ENCODE measurements around the gene ZDHHC18. TPM values are rescaled to one million over a fixed set of nuclear protein-coding genes. Genes with fewer than 3 reads are reported as not detected.

ZDHHC18 gene
- total and polyA plus RNA-seq, 2 of the 8 experiments (the other 6 are each of a cell fraction or from before 2014, with no cell fraction given) = 29.7 to 49.8 TPM

- TF ChIP-seq USF2 (IDR thresholded peaks at IDR 0.05; ENCODE audit: low read length) (peak; percentile 92), TEAD4 (IDR thresholded peaks at IDR 0.05; ENCODE audit: low read depth, low read length) (peak; percentile 30; the same call in 1 of the 2 replicates), CHD1 (IDR thresholded peaks at IDR 0.05; ENCODE audit: low read depth, low read length) (no peak; the same call in 1 of the 2 replicates), FOSL1 (IDR thresholded peaks at IDR 0.05; ENCODE audit: insufficient read depth, low read depth, low read length) (no peak), SUZ12 (IDR thresholded peaks at IDR 0.05; ENCODE audit: low read length) (no peak), RAD21 (IDR thresholded peaks at IDR 0.05 in 1 of 2, conservative IDR thresholded peaks at IDR 0.05 in 1 of 2; ENCODE audit: low read depth in 2 of 2, low read length in 2 of 2) (no peak), SAP30 (IDR thresholded peaks at IDR 0.05; ENCODE audit: insufficient read depth, insufficient replicate concordance, low read length) (peak; percentile 89), CTBP2 (IDR thresholded peaks at IDR 0.05; ENCODE audit: borderline replicate concordance, insufficient read depth, insufficient read length, low read length) (no peak), SRF (IDR thresholded peaks at IDR 0.05; ENCODE audit: low read depth, low read length) (no peak), EP300 (IDR thresholded peaks at IDR 0.05; ENCODE audit: borderline replicate concordance in 1 of 2, low read depth in 2 of 2, low read length in 2 of 2) (no peak), GABPA (IDR thresholded peaks at IDR 0.05; ENCODE audit: borderline replicate concordance, insufficient read depth, low read length) (no peak), TAF1 (IDR thresholded peaks at IDR 0.05; ENCODE audit: low read depth, low read length) (peak; percentile 99), TCF12 (IDR thresholded peaks at IDR 0.05; ENCODE audit: low read depth, low read length) (no peak), EZH2 (IDR thresholded peaks at IDR 0.05; ENCODE audit: low read depth, low read length, severe bottlenecking) (no peak), KDM4A (IDR thresholded peaks at IDR 0.05; ENCODE audit: low read depth, low read length, severe bottlenecking) (peak; percentile 62), EGR1 (IDR thresholded peaks at IDR 0.05; ENCODE audit: borderline replicate concordance, low read depth, low read length) (no peak), NRF1 (IDR thresholded peaks at IDR 0.05; ENCODE audit: low read depth, low read length) (no peak), ATF3 (IDR thresholded peaks at IDR 0.05; ENCODE audit: insufficient read depth, low read depth, low read length) (peak; percentile 27; the same call in 1 of the 2 replicates), YY1 (IDR thresholded peaks at IDR 0.05; ENCODE audit: low read depth, low read length) (peak; percentile 99), MAFK (IDR thresholded peaks at IDR 0.05; ENCODE audit: low read depth, low read length) (no peak)
Observed at GRCh38 chr1:26900001-26900814, 73.7 kb downstream of the ZDHHC18 start, which contains the start of gene GPATCH3 (continued).

Data from H1 (cell line).